T-cell (primary cell): ENCODE data around the gene DNAJB1. TPM values are rescaled to one million over a fixed set of nuclear protein-coding genes. Genes with fewer than 3 reads are reported as not detected.

ENCODE experiments used
- ATAC-seq, 4 experiments: fragments of 200-7000 bp in 3 of 4; fragments of 150-1000 bp in 1 of 4; cut with Tn5 transposase; replicated peaks in 1 of 4; 1 replicate in 3 of 4; 2 replicates in 1 of 4; pipeline ENCODE4 v1.10.0; 2021; ENCODE audit warnings: moderate library complexity in 3 of 4, mild to moderate bottlenecking in 2 of 4, moderate number of reproducible peaks in 1 of 4
- CTCF ChIA-PET, 2 donors: fragments of 300-600 bp; sonication (Branson Sonifier 250); formaldehyde crosslinking; loops; one replicate each; lab custom pipeline; 2022; ENCODE audit warnings: antibody characterized with exemption in 2 of 2; lab: Charles Lee
- POLR2A ChIA-PET, 2 donors: fragments of 300-600 bp; sonication (Branson Sonifier 250); formaldehyde crosslinking; loops; one replicate each; lab custom pipeline; 2022; ENCODE audit warnings: antibody characterized with exemption in 2 of 2; lab: Charles Lee
- DNase-seq, 35 experiments: peaks; one replicate each; pipeline versions ENCODE4 v3.0.0 to v3.0.0-alpha.2; 2013 to 2023
- H3K27ac ChIP-seq: one replicate; pipeline ENCODE4 v1.5.1; 2013; ENCODE audit warnings: low read length
- H3K27me3 ChIP-seq, 2 experiments: replicated peaks in 1 of 2; 1 replicate in 1 of 2; 2 replicates in 1 of 2; pipeline versions ENCODE4 v1.6.1 to v1.7.0; 2013; ENCODE audit warnings: low read length in 1 of 2, mixed read lengths in 1 of 2; ENCODE audit not compliant: control insufficient read depth in 2 of 2, insufficient read depth in 2 of 2; ENCODE audit errors: extremely low read depth in 1 of 2
- H3K36me3 ChIP-seq, 2 donors: 1 replicate in 1 of 2; 2 replicates in 1 of 2; pipeline versions ENCODE4 v1.6.1 to v1.7.0; 2013; ENCODE audit warnings: low read length in 1 of 2; ENCODE audit not compliant: control insufficient read depth in 2 of 2, insufficient read depth in 1 of 2; ENCODE audit errors: extremely low read depth in 1 of 2
- H3K4me1 ChIP-seq, 2 experiments: 1 replicate in 1 of 2; 2 replicates in 1 of 2; pipeline versions ENCODE4 v1.6.1 to v1.7.0; 2013; ENCODE audit warnings: low read length in 2 of 2, mixed read lengths in 1 of 2; ENCODE audit not compliant: insufficient read depth in 2 of 2, control insufficient read depth in 1 of 2; ENCODE audit errors: extremely low read depth in 1 of 2
- H3K4me3 ChIP-seq, 2 donors: 1 replicate in 1 of 2; 2 replicates in 1 of 2; pipeline versions ENCODE4 v1.5.1 to v1.7.0; 2013; ENCODE audit warnings: mild to moderate bottlenecking in 2 of 2, low read length in 1 of 2, moderate library complexity in 1 of 2; ENCODE audit not compliant: control insufficient read depth in 1 of 2; ENCODE audit errors: extremely low read depth in 1 of 2
- H3K9me3 ChIP-seq: 2 replicates; pipeline ENCODE4 v1.7.0; 2013
- H3K27ac Mint-ChIP-seq, 2 donors: one replicate each; pipeline ENCODE4 v1.8.0; 2020 to 2021; ENCODE audit warnings: mild to moderate bottlenecking in 2 of 2, mixed read lengths in 2 of 2
- H3K27me3 Mint-ChIP-seq, 2 donors: one replicate each; pipeline ENCODE4 v1.8.0; 2021 to 2022; ENCODE audit warnings: mixed read lengths in 2 of 2
- H3K36me3 Mint-ChIP-seq: one replicate; pipeline ENCODE4 v1.8.0; 2021; ENCODE audit warnings: mixed read lengths
- H3K4me1 Mint-ChIP-seq, 3 donors: one replicate each; pipeline ENCODE4 v1.8.0; 2020 to 2022; ENCODE audit warnings: mixed read lengths in 3 of 3, mild to moderate bottlenecking in 1 of 3
- H3K4me3 Mint-ChIP-seq, 3 donors: one replicate each; pipeline ENCODE4 v1.8.0; 2020 to 2022; ENCODE audit warnings: mild to moderate bottlenecking in 3 of 3, mixed read lengths in 3 of 3, moderate library complexity in 3 of 3
- H3K9me3 Mint-ChIP-seq, 3 donors: one replicate each; pipeline ENCODE4 v1.8.0; 2020 to 2022; ENCODE audit warnings: mixed read lengths in 3 of 3
- WGBS: methylation state at CpG from one replicate; pipeline ENCODE4 v1.1.5; 2013; ENCODE audit warnings: missing lambda C conversion rate; ENCODE audit not compliant: insufficient coverage; 5-methylcytosine and 5-hydroxymethylcytosine counted together
- total RNA-seq, 35 experiments: library from RNA in 6 of 35; stranded (reverse) in 6 of 35; fragments of 120-200 nt in 1 of 35; gene quantifications; one replicate each; pipeline versions ENCODE4 v1.2.1 to v1.2.4 and lab custom pipeline; 2013 to 2026

DNAJB1 gene
- total RNA-seq, 5 donors from 2014 or later (not counting 1 experiment from before 2014, with no cell fraction given) = 158 to 575 (median 165) TPM

GRCh38 chr19:14540741-14541525 lies 22.7 kb upstream of the DNAJB1 start:
- Histone ChIP-seq H3K36me3 (peaks cover 0 to 15% of the 10 kb centered on the region in 2 donors), H3K27me3 (no peaks in the 10 kb centered on the region), H3K4me3 (no peak overlapping the region), H3K9me3 (no peaks in the 10 kb centered on the region), H3K4me1 (peaks cover 4 to 27% of the 10 kb centered on the region in 2 experiments), H3K27ac (no peak overlapping the region)
- no peak for ATAC-seq
- Mint-ChIP-seq H3K27ac (no peak overlapping the region), H3K4me1 (peaks cover 31 to 49% (median 45%) of the 10 kb centered on the region in 3 donors), H3K36me3 (peaks cover 12% of the 10 kb centered on the region), H3K27me3 (no peaks in the 10 kb centered on the region), H3K9me3 (no peaks in the 10 kb centered on the region), H3K4me3 (no peak overlapping the region)
- WGBS = 93% methylated on average over 19 of the region's 19 CpGs
- POLR2A ChIA-PET = no interaction called here
- DNase-seq = no peak
- CTCF ChIA-PET = interaction anchor here (0.6 to 0.7 kb wide), 2 partner anchors 568 to 1777 kb away, joined by 4 read pairs; no protein-coding TSS in a partner anchor

- ChIA-PET CTCF (interaction anchor here in 1 of 2 donors (1.7 kb wide), 1 partner anchor 14 kb away, joined by 6 read pairs; no protein-coding TSS in a partner anchor), POLR2A (interaction anchor here in 1 of 2 donors (0.7 to 1.3 kb wide), 3 partner anchors 9 to 33 kb away, joined by 3 to 7 read pairs (median 5); no protein-coding TSS in a partner anchor)
- Histone ChIP-seq H3K27ac (no peak overlapping the region), H3K36me3 (peaks cover 3 to 13% of the 10 kb centered on the region in 2 donors), H3K4me3 (no peak overlapping the region), H3K4me1 (peaks cover 2 to 35% of the 10 kb centered on the region in 2 experiments), H3K27me3 (no peaks in the 10 kb centered on the region), H3K9me3 (no peaks in the 10 kb centered on the region)
- ATAC-seq = peak; percentile 40 to 67 (median 63)
- Mint-ChIP-seq H3K4me3 (peak overlapping the region in 1 of 3 donors; percentile 33), H3K9me3 (no peaks in the 10 kb centered on the region), H3K4me1 (peaks cover 42 to 56% (median 50%) of the 10 kb centered on the region in 3 donors), H3K36me3 (peaks cover 12% of the 10 kb centered on the region), H3K27me3 (no peaks in the 10 kb centered on the region), H3K27ac (peak overlapping the region; percentile 39 to 68)
- peak in 29 of 35 experiments; percentile 24 to 60 (median 41) for DNase-seq
- 60% methylated on average over 16 of the region's 24 CpGs for whole genome bisulfite sequencing
Observed at GRCh38 chr19:14536926-14537692, 18.9 kb upstream of the DNAJB1 start.

GRCh38 chr19:14533450-14533849 lies 15.3 kb upstream of the DNAJB1 start:
- Mint-ChIP-seq H3K4me3 (peak overlapping the region in 1 of 3 donors; percentile 16), H3K36me3 (peaks cover 4% of the 10 kb centered on the region), H3K27ac (peak overlapping the region in 1 of 2 donors; percentile 17), H3K4me1 (peaks cover 40 to 60% (median 60%) of the 10 kb centered on the region in 3 donors), H3K9me3 (no peaks in the 10 kb centered on the region), H3K27me3 (no peaks in the 10 kb centered on the region)
- peaks cover 5 to 8% of the 10 kb centered on the region in 2 donors for H3K36me3 ChIP-seq
- H3K4me1 ChIP-seq = peaks cover 13 to 60% of the 10 kb centered on the region in 2 experiments
- CTCF ChIA-PET = no interaction called here
- ATAC-seq = no peak
- DNase-seq = no peak
- H3K27me3 ChIP-seq = no peaks in the 10 kb centered on the region
- no peaks in the 10 kb centered on the region for H3K9me3 ChIP-seq
- 100% methylated on average over 1 of the region's 5 CpGs for WGBS
- H3K27ac ChIP-seq = no peak overlapping the region
- no peak overlapping the region for H3K4me3 ChIP-seq
- POLR2A ChIA-PET = interaction anchor here (0.6 to 1.3 kb wide), 3 partner anchors 15 to 386 kb away, joined by 5 to 10 read pairs (median 9); partner anchors contain the start of gene DNAJB1 (in 1 of the 2)

- peaks cover 5 to 8% of the 10 kb centered on the region in 2 donors for H3K36me3 ChIP-seq
- ChIA-PET POLR2A (interaction anchor here in 1 of 2 donors (0.9 kb wide), 1 partner anchor 9 kb away, joined by 3 read pairs; no protein-coding TSS in a partner anchor), CTCF (no interaction called here)
- H3K4me1 Mint-ChIP-seq = peaks cover 33 to 60% (median 57%) of the 10 kb centered on the region in 3 donors
- H3K9me3 Mint-ChIP-seq = no peaks in the 10 kb centered on the region
- no peaks in the 10 kb centered on the region for H3K27me3 ChIP-seq
- peak overlapping the region; percentile 84 to 93 (median 92) for H3K4me3 Mint-ChIP-seq
- H3K36me3 Mint-ChIP-seq = peaks cover 4% of the 10 kb centered on the region
- peak overlapping the region; percentile 55 to 61 for H3K27ac Mint-ChIP-seq
- H3K9me3 ChIP-seq = no peaks in the 10 kb centered on the region
- no peak for ATAC-seq
- peak overlapping the region; percentile 92 for H3K27ac ChIP-seq
- H3K4me3 ChIP-seq = peak overlapping the region; percentile 27 to 89
- H3K27me3 Mint-ChIP-seq = no peaks in the 10 kb centered on the region
- DNase-seq = no peak
- 90% methylated on average over 2 of the region's 3 CpGs for WGBS
- peaks cover 11 to 47% of the 10 kb centered on the region in 2 experiments for H3K4me1 ChIP-seq
Observed at GRCh38 chr19:14530506-14530905, 12.3 kb upstream of the DNAJB1 start.

GRCh38 chr19:14530005-14530348 lies 11.8 kb upstream of the DNAJB1 start:
- peak overlapping the region; percentile 92 for H3K27ac ChIP-seq
- peaks cover 33 to 63% (median 61%) of the 10 kb centered on the region in 3 donors for H3K4me1 Mint-ChIP-seq
- DNase-seq (peak in 24 of 35 experiments; percentile 16 to 67 (median 42)), ATAC-seq (peak in 2 of 4 experiments; percentile 1 to 7)
- 1% methylated on average over 8 of the region's 18 CpGs for WGBS
- H3K36me3 Mint-ChIP-seq = peaks cover 4% of the 10 kb centered on the region
- CTCF ChIA-PET = no interaction called here
- H3K4me1 ChIP-seq = peaks cover 11 to 48% of the 10 kb centered on the region in 2 experiments
- H3K4me3 ChIP-seq = peak overlapping the region; percentile 83 to 89
- POLR2A ChIA-PET = interaction anchor here in 1 of 2 donors (0.5 kb wide), 1 partner anchor 9 kb away, joined by 4 read pairs; no protein-coding TSS in a partner anchor
- H3K4me3 Mint-ChIP-seq = peak overlapping the region; percentile 84 to 93 (median 92)
- peak overlapping the region; percentile 97 to 98 for H3K27ac Mint-ChIP-seq
- H3K36me3 ChIP-seq = peaks cover 5 to 8% of the 10 kb centered on the region in 2 donors
- no peaks in the 10 kb centered on the region for H3K9me3 Mint-ChIP-seq
- H3K9me3 ChIP-seq = no peaks in the 10 kb centered on the region
- H3K27me3 ChIP-seq = no peaks in the 10 kb centered on the region
- H3K27me3 Mint-ChIP-seq = no peaks in the 10 kb centered on the region
